HepG2 (cell line): ENCODE results near the gene KLHL21. TPM values are rescaled to one million over a fixed set of nuclear protein-coding genes. Genes with fewer than 3 reads are reported as not detected.

Experiments used
- ATAD3A ChIP-seq: sonication (generic); formaldehyde crosslinking; IDR thresholded peaks from 2 replicates; pipeline ENCODE4 v1.4.0; 2020; ENCODE audit warnings: missing genetic modification reagents
- BRF2 ChIP-seq: sonication (generic); formaldehyde crosslinking; IDR thresholded peaks from 2 replicates; pipeline ENCODE4 v1.8.1; 2022; ENCODE audit warnings: mild to moderate bottlenecking, missing genetic modification reagents
- CEBPG ChIP-seq: IDR thresholded peaks from 2 replicates; pipeline ENCODE4 v1.6.1; 2016
- CHD2 ChIP-seq: IDR thresholded peaks from 2 replicates; pipeline ENCODE4 v1.6.1; 2011; ENCODE audit warnings: low read depth, low read length, improper control_type of control experiment
- E2F1 ChIP-seq: sonication (generic); formaldehyde crosslinking; IDR thresholded peaks from 2 replicates; pipeline ENCODE4 v1.5.0; 2020; ENCODE audit warnings: missing genetic modification reagents
- ELF3 ChIP-seq: IDR thresholded peaks from 2 replicates; pipeline ENCODE4 v1.6.1; 2016; ENCODE audit warnings: missing genetic modification reagents, missing compliant biosample characterization
- ETV5 ChIP-seq: IDR thresholded peaks from 2 replicates; pipeline ENCODE4 v1.6.1; 2018; ENCODE audit warnings: missing biosample characterization, missing genetic modification reagents, inconsistent platforms, borderline replicate concordance
- FLYWCH1 ChIP-seq: sonication (generic); formaldehyde crosslinking; IDR thresholded peaks from 2 replicates; pipeline ENCODE4 v1.8.1; 2023; ENCODE audit warnings: mild to moderate bottlenecking, missing genetic modification reagents
- GATAD1 ChIP-seq: IDR thresholded peaks from 2 replicates; pipeline ENCODE4 v1.6.1; 2016; ENCODE audit warnings: missing genetic modification reagents, missing compliant biosample characterization
- GZF1 ChIP-seq: sonication (generic); formaldehyde crosslinking; IDR thresholded peaks from 2 replicates; pipeline ENCODE4 v1.5.1; 2020; ENCODE audit warnings: mild to moderate bottlenecking, missing genetic modification reagents
- HCFC1 ChIP-seq: fragments of 150-350 bp; IDR thresholded peaks from 2 replicates; pipeline ENCODE4 v1.6.1; 2014; ENCODE audit warnings: low read depth, low read length
- KDM3A ChIP-seq: IDR thresholded peaks from 2 replicates; pipeline ENCODE4 v1.6.1; 2018; ENCODE audit warnings: low read depth, missing compliant biosample characterization
- MEIS1 ChIP-seq: sonication (generic); formaldehyde crosslinking; IDR thresholded peaks from 2 replicates; pipeline ENCODE4 v1.9.0; 2021; ENCODE audit warnings: mild to moderate bottlenecking, missing genetic modification reagents, moderate library complexity, borderline replicate concordance
- MTF2 ChIP-seq: sonication (generic); formaldehyde crosslinking; IDR thresholded peaks from 2 replicates; pipeline ENCODE4 v1.5.0; 2020; ENCODE audit warnings: missing genetic modification reagents, borderline replicate concordance
- NFYC ChIP-seq: IDR thresholded peaks from 2 replicates; pipeline ENCODE4 v1.6.1; 2016; ENCODE audit warnings: missing genetic modification reagents, missing compliant biosample characterization
- PBX2 ChIP-seq: IDR thresholded peaks from 2 replicates; pipeline ENCODE4 v1.6.1; 2016; ENCODE audit warnings: control low read depth
- SOX5 ChIP-seq: IDR thresholded peaks from 2 replicates; pipeline ENCODE4 v1.6.1; 2016; ENCODE audit warnings: borderline replicate concordance
- SP1 ChIP-seq, 2 experiments: fragments of 450-650 bp in 1 of 2; sonication (generic) in 1 of 2; formaldehyde crosslinking in 1 of 2; IDR thresholded peaks; 2 replicates each; pipeline versions ENCODE4 v1.4.0 to v1.6.1; 2016 to 2020; ENCODE audit warnings: missing genetic modification reagents in 1 of 2
- TCF12 ChIP-seq, 2 experiments: fragments of 450-650 bp in 1 of 2; sonication (generic) in 1 of 2; formaldehyde crosslinking in 1 of 2; IDR thresholded peaks; 2 replicates each; pipeline versions ENCODE4 v1.6.1 to v1.8.0; 2017 to 2022; ENCODE audit warnings: antibody characterized with exemption in 1 of 2, mild to moderate bottlenecking in 1 of 2, missing genetic modification reagents in 1 of 2, moderate library complexity in 1 of 2
- ZBTB8A ChIP-seq: sonication (generic); formaldehyde crosslinking; IDR thresholded peaks from 2 replicates; pipeline ENCODE4 v1.4.0; 2020; ENCODE audit warnings: mild to moderate bottlenecking, low read depth, missing genetic modification reagents, borderline replicate concordance
- ZIK1 ChIP-seq: sonication (generic); formaldehyde crosslinking; IDR thresholded peaks from 2 replicates; pipeline ENCODE4 v1.5.0; 2020; ENCODE audit warnings: mild to moderate bottlenecking, low read depth, missing genetic modification reagents, borderline replicate concordance
- ZNF337 ChIP-seq: sonication (generic); formaldehyde crosslinking; IDR thresholded peaks from 2 replicates; pipeline ENCODE4 v1.5.1; 2020; ENCODE audit warnings: missing genetic modification reagents, low read depth, mild to moderate bottlenecking, borderline replicate concordance
- ZNF34 ChIP-seq: sonication (generic); formaldehyde crosslinking; IDR thresholded peaks from 2 replicates; pipeline ENCODE4 v1.4.0; 2020; ENCODE audit warnings: mild to moderate bottlenecking, missing genetic modification reagents, borderline replicate concordance
- ZNF564 ChIP-seq: sonication (generic); formaldehyde crosslinking; IDR thresholded peaks from 2 replicates; pipeline ENCODE4 v1.8.1; 2023; ENCODE audit warnings: mild to moderate bottlenecking, missing genetic modification reagents
- ZNF567 ChIP-seq: sonication (generic); formaldehyde crosslinking; IDR thresholded peaks from 2 replicates; pipeline ENCODE4 v1.8.1; 2023; ENCODE audit warnings: mild to moderate bottlenecking, missing genetic modification reagents, borderline replicate concordance
- ZNF800 ChIP-seq: sonication (generic); formaldehyde crosslinking; IDR thresholded peaks from 2 replicates; pipeline ENCODE4 v1.4.0; 2020; ENCODE audit warnings: missing genetic modification reagents
- polyA plus RNA-seq, 8 experiments: library from polyadenylated mRNA; depleted of rRNA in 3 of 8; stranded (reverse) in 7 of 8; unstranded in 1 of 8; fragments of >200 nt; fragmentation: Illumina TruSeq in 4 of 8; extraction: Trizol in 4 of 8; gene quantifications; 2 replicates each; pipeline versions ENCODE4 v1.2.1 to v1.2.3, GENCODE V29; 2011 to 2016; ENCODE audit warnings: low read depth in 4 of 8, missing spikeins in 1 of 8, mixed read lengths in 1 of 8; ENCODE audit not compliant: insufficient read depth in 1 of 8
- total RNA-seq, 5 experiments: library from RNA; depleted of rRNA; stranded (reverse); fragments of >200 nt; fragmentation: Illumina TruSeq; extraction: Trizol; gene quantifications; 2 replicates each; pipeline ENCODE4 v1.2.3, GENCODE V29; 2016; ENCODE audit warnings: low read depth in 1 of 5

The KLHL21 gene
- total and polyA plus RNA-seq, 2 of the 13 experiments (the other 11 are each of a cell fraction or from before 2014, with no cell fraction given): 14.8 to 25.0 TPM

- no peak; the same call in 1 of the 2 replicates for TF ChIP-seq ELF3 (CRISPR knock-in tag)
- TF ChIP-seq ZNF567 (CRISPR knock-in tag): 0 out of 2 replicates have a peak, but pooled peaks have one; percentile 85
- TF ChIP-seq ZBTB8A: no peak
- no peak for TF ChIP-seq ZNF564
- TF ChIP-seq GATAD1: peak; percentile 88
- TF ChIP-seq ETV5 (CRISPR knock-in tag): peak; percentile 63; the same call in 1 of the 2 replicates
- TF ChIP-seq ZNF337 (CRISPR knock-in tag): 0 out of 2 replicates have a peak, but pooled peaks have one; percentile 14
- TF ChIP-seq FLYWCH1 (CRISPR knock-in tag): no peak
- TF ChIP-seq MTF2 (CRISPR knock-in tag): no peak
- peak; percentile 56; the same call in 1 of the 2 replicates for TF ChIP-seq MEIS1 (CRISPR knock-in tag)
- TF ChIP-seq ZIK1: no peak
- 0 out of 2 replicates have a peak, but pooled peaks have one; percentile 21 for TF ChIP-seq ZNF800 (CRISPR knock-in tag)
- no peak for TF ChIP-seq ATAD3A
- TF ChIP-seq CHD2: no peak
- TF ChIP-seq PBX2: no peak
- no peak for TF ChIP-seq GZF1
- no peak for TF ChIP-seq BRF2 (CRISPR knock-in tag)
- TF ChIP-seq NFYC: peak; percentile 83
- no peak for TF ChIP-seq SP1 (IDR thresholded peaks at IDR 0.05)
- peak; percentile 43 for TF ChIP-seq SP1 (CRISPR knock-in tag; IDR thresholded peaks at IDR 0.05)
- no peak for TF ChIP-seq KDM3A
- no peak for TF ChIP-seq ZNF34 (CRISPR knock-in tag)
- TF ChIP-seq HCFC1: peak; percentile 16; the same call in 1 of the 2 replicates
- TF ChIP-seq E2F1 (CRISPR knock-in tag): no peak
- TF ChIP-seq SOX5 (CRISPR knock-in tag): no peak
- TF ChIP-seq CEBPG (CRISPR knock-in tag): no peak
- TF ChIP-seq TCF12 (IDR thresholded peaks at IDR 0.05): no peak
- no peak for TF ChIP-seq TCF12 (CRISPR knock-in tag; IDR thresholded peaks at IDR 0.05)
Measured at GRCh38 chr1:6579374-6580118, 23.1 kb downstream of the KLHL21 start, which contains the start of gene ZBTB48 (continued).
